Right hindlimb (tissue), 1 donor: ENCODE data around the gene TMPRSS9.

ENCODE experiments used
- DNase-seq: peaks from one replicate; pipeline ENCODE4 v3.0.0-alpha.2; 2018

The TMPRSS9 gene

GRCh38 chr19:2359992-2360685, at the start of gene TMPRSS9:
TMPRSS9 (plus strand) TSS chr19:2360265; CDS start chr19:2389786, 29,521 bp downstream.
- no peak for DNase-seq

- no peak for DNase-seq
These were observed 49.0 kb upstream of the TMPRSS9 start for GRCh38 chr19:2311093-2311492.

DNA sequence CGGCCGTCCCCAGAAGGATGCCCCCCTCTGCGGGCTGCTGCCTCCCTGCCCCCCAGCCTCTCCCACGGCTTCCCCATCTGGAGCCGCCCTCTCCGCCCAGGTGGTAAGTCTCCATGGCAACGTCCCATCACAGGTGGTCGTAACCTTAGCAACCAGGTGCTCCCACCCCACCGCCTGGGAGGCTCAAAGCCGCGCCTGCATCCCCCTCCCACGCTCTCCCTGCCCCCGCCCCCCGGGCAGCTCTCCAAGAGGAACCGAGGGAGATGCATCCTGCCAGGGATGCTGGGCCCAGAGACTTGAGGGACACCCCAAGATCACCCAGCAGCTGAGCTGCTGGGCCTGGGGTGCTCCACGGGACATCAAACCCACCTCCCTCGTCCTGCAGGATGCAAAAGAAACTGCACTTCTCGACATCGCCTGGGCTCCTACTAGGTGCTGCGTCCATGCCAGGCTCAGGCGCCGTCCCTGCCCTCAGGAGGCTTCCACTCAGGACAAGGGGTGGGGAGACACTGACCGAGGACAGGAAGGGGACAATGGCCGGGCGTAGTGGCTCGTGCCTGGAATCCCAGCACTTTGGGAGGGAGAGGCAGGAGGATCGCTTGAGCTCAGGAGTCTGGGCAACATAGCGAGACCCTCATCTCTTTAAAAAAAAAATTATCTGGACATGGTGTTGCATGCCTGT, 47.1 kb upstream of the TMPRSS9 start:
- DNase-seq: no peak

GRCh38 chr19:2315121-2315817, 44.8 kb upstream of the TMPRSS9 start:
- no peak for DNase-seq

- DNase-seq: peak; percentile 71
These were observed 44.2 kb upstream of the TMPRSS9 start for GRCh38 chr19:2315818-2316353.

- no peak for DNase-seq
These were observed 42.8 kb upstream of the TMPRSS9 start for GRCh38 chr19:2317300-2317699.

GRCh38 chr19:2317756-2318155, 42.3 kb upstream of the TMPRSS9 start:
- no peak for DNase-seq

- no peak for DNase-seq
These were observed 41.1 kb upstream of the TMPRSS9 start for GRCh38 chr19:2318923-2319322.

GRCh38 chr19:2319551-2319950, 40.5 kb upstream of the TMPRSS9 start:
- no peak for DNase-seq

GRCh38 chr19:2320049-2320448, 40.0 kb upstream of the TMPRSS9 start:
- DNase-seq: no peak

GRCh38 chr19:2320939-2321338, 39.1 kb upstream of the TMPRSS9 start:
- DNase-seq: no peak

DNA sequence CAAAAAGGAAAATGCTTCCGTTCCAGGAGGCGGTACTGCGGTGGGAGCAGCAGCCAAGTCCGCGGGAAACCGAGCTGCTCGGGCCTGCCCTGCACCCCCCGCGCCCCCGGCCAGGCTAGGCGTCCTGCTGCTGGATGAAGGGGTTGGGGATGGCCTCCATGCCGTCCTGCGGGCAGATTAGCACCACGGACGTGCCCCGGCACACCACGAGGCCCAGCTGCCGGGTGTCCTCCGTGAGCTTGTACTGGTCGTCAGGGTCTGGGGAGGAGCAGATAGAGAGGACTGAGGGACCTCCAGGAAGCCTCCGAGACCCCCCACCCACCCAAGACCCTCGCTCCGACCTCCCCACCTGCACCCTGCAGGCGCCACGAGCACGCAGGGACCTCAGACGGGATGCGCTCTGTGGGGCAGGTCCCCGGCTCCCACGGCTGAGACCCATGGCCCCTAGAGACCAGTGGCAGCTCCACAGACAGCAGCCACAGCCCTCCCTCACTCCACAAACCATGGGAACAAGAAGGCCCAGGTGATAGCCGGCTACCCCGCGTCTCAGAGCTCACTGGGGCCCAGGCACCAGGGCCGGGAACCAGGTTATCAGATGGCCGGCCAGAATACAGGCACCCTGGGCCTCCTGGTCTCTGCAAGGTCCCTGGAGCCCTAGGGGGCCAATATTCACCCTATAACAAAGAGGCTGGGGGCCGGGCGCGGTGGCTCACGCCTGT, 38.3 kb upstream of the TMPRSS9 start:
- DNase-seq: no peak

- DNase-seq: no peak
These were observed 36.4 kb upstream of the TMPRSS9 start for GRCh38 chr19:2323707-2324106.

- no peak for DNase-seq
These were observed 35.7 kb upstream of the TMPRSS9 start for GRCh38 chr19:2324220-2324948.

GRCh38 chr19:2325281-2326046, 34.6 kb upstream of the TMPRSS9 start:
- DNase-seq: no peak

GRCh38 chr19:2326699-2327360, 33.2 kb upstream of the TMPRSS9 start:
- no peak for DNase-seq

- no peak for DNase-seq
These were observed 32.2 kb upstream of the TMPRSS9 start for GRCh38 chr19:2327773-2328400.

- peak; percentile 94 for DNase-seq
These were observed 31.5 kb upstream of the TMPRSS9 start, which contains the start of the genes LSM7 and SPPL2B for GRCh38 chr19:2328401-2329148. LSM7 (minus strand) TSS chr19:2328586; CDS start chr19:2328566, 20 bp downstream. SPPL2B (plus strand) TSS chr19:2328684; CDS start chr19:2328710, 26 bp downstream.

GRCh38 chr19:2329149-2329478, 31.0 kb upstream of the TMPRSS9 start:
- no peak for DNase-seq
